HFFc6 (cell line): ENCODE data around the gene CCDC63. TPM values are rescaled to one million over a fixed set of nuclear protein-coding genes. Genes with fewer than 3 reads are reported as not detected.

ENCODE experiments used
- DNase-seq: peaks from one replicate; pipeline ENCODE4 v3.0.0-alpha.2; 2018
- H3K27ac Mint-ChIP-seq: 2 replicates; pipeline ENCODE4 v1.8.0; 2020; ENCODE audit warnings: mild to moderate bottlenecking, mixed read lengths
- H3K27me3 Mint-ChIP-seq: 2 replicates; pipeline ENCODE4 v1.8.0; 2021; ENCODE audit warnings: mild to moderate bottlenecking, moderate library complexity, mixed read lengths; ENCODE audit not compliant: insufficient read depth
- H3K36me3 Mint-ChIP-seq: 2 replicates; pipeline ENCODE4 v1.8.0; 2021; ENCODE audit warnings: low read depth, mixed read lengths
- H3K4me1 Mint-ChIP-seq: 2 replicates; pipeline ENCODE4 v1.8.0; 2020; ENCODE audit warnings: low read depth, mixed read lengths
- H3K4me3 Mint-ChIP-seq: 2 replicates; pipeline ENCODE4 v1.8.0; 2020; ENCODE audit warnings: mild to moderate bottlenecking, moderate library complexity, mixed read lengths
- H3K9me3 Mint-ChIP-seq: 2 replicates; pipeline ENCODE4 v1.8.0; 2020; ENCODE audit warnings: mild to moderate bottlenecking, mixed read lengths
- CTCF ChIP-seq: fragments of 200-600 bp; sonication (generic); IDR thresholded peaks from 2 replicates; pipeline ENCODE4 v1.5.0; 2021; ENCODE audit warnings: antibody characterized with exemption, mild to moderate bottlenecking
- long read RNA-seq: library from polyadenylated mRNA; unstranded; transcript quantifications from one replicate; pipeline ENCODE4 v2.0.0, GENCODE V29; 2019
- total RNA-seq, 6 experiments: library from RNA; stranded (reverse); fragmentation: NEBNext Ultra II Directional; extraction: Animal tissue kit (Norgen Biotek cat#: 25700); gene quantifications; 2 replicates in 1 of 6; 3 replicates in 5 of 6; pipeline ENCODE4 v1.2.3, GENCODE V29; 2021

Gene CCDC63
- not detected for total RNA-seq
- long read RNA-seq, result 0 reads

- H3K4me1 Mint-ChIP-seq, result 0 out of 2 replicates have a peak, but pooled peaks cover 10% of the 10 kb centered on the region
- no peak for DNase-seq
- no peak within 1 kb of the TSS for H3K4me3 Mint-ChIP-seq
- no peaks in the 10 kb centered on the region for H3K9me3 Mint-ChIP-seq
- H3K27ac Mint-ChIP-seq, result no peak within 1 kb of the TSS
- peaks cover 41% of the 10 kb centered on the region for H3K27me3 Mint-ChIP-seq
- TF ChIP-seq CTCF, result no peak
- no peaks in the 10 kb centered on the region for H3K36me3 Mint-ChIP-seq
These were observed at the start of gene CCDC63 for GRCh38 chr12:110846615-110847566. CCDC63 (plus strand) TSS chr12:110846987; CDS start chr12:110852955, 5,968 bp downstream.

- Mint-ChIP-seq H3K9me3 (peaks cover 6% of the 10 kb centered on the region), H3K36me3 (no peaks in the 10 kb centered on the region), H3K4me3 (no peak overlapping the region), H3K27me3 (peaks cover 15% of the 10 kb centered on the region), H3K4me1 (peaks cover 9% of the 10 kb centered on the region; the same call in 1 of the 2 replicates), H3K27ac (no peak overlapping the region)
- no peak for DNase-seq
- TF ChIP-seq CTCF, result no peak
These were observed 48.3 kb upstream of the CCDC63 start for GRCh38 chr12:110798461-110798860.

GRCh38 chr12:110802489-110802888 is 44.3 kb upstream of the CCDC63 start:
- H3K27ac Mint-ChIP-seq, result no peak overlapping the region

GRCh38 chr12:110804406-110804805 is 42.4 kb upstream of the CCDC63 start:
- DNase-seq, result no peak
- H3K36me3 Mint-ChIP-seq, result no peaks in the 10 kb centered on the region
- no peak overlapping the region for H3K4me3 Mint-ChIP-seq
- H3K27ac Mint-ChIP-seq, result no peak overlapping the region
- H3K27me3 Mint-ChIP-seq, result peaks cover 10% of the 10 kb centered on the region
- H3K9me3 Mint-ChIP-seq, result peaks cover 16% of the 10 kb centered on the region
- H3K4me1 Mint-ChIP-seq, result no peaks in the 10 kb centered on the region
- TF ChIP-seq CTCF, result no peak

More at GRCh38 chr12:110802489-110802888, 44.3 kb upstream of the CCDC63 start:
- DNase-seq, result no peak
- H3K27me3 Mint-ChIP-seq, result peaks cover 10% of the 10 kb centered on the region
- H3K9me3 Mint-ChIP-seq, result peaks cover 16% of the 10 kb centered on the region
- no peaks in the 10 kb centered on the region for H3K36me3 Mint-ChIP-seq
- H3K4me3 Mint-ChIP-seq, result no peak overlapping the region
- no peak for TF ChIP-seq CTCF
- no peaks in the 10 kb centered on the region for H3K4me1 Mint-ChIP-seq

GRCh38 chr12:110807640-110808039 is 39.1 kb upstream of the CCDC63 start:
- Mint-ChIP-seq H3K36me3 (no peaks in the 10 kb centered on the region), H3K27me3 (peaks cover under 1% of the 10 kb centered on the region), H3K9me3 (peaks cover 11% of the 10 kb centered on the region), H3K4me3 (no peak overlapping the region), H3K27ac (no peak overlapping the region), H3K4me1 (no peaks in the 10 kb centered on the region)
- TF ChIP-seq CTCF, result no peak
- no peak for DNase-seq
